Measurements from ENCODE around the gene ABCB11. TPM values are rescaled to one million over a fixed set of nuclear protein-coding genes. Genes with fewer than 3 reads are reported as not detected.

Gene ABCB11
- total RNA-seq, 4 donors from 2014 or later: 0.29 TPM; not detected in 3

GRCh38 chr2:169006665-169007064 lies 24.5 kb downstream of the ABCB11 start:
- H3K27me3 ChIP-seq: no peaks in the 10 kb centered on the region
- H3K9me3 ChIP-seq: no peaks in the 10 kb centered on the region
- TF ChIP-seq POLR2A (IDR thresholded peaks at IDR 0.05) (no peak), CTCF (IDR thresholded peaks at IDR 0.05) (no peak)
- H3K4me1 ChIP-seq: no peaks in the 10 kb centered on the region
- intact Hi-C loops (cut with DNase I; ENCODE audit: low total_unique reads): no loop called here
- DNase-seq: no peak
- no peaks in the 10 kb centered on the region for H3K36me3 ChIP-seq
- no peak overlapping the region for H3K27ac ChIP-seq
- H3K4me3 ChIP-seq: no peak overlapping the region

- Histone ChIP-seq H3K4me3 (no peak overlapping the region), H3K4me1 (no peaks in the 10 kb centered on the region), H3K9me3 (no peaks in the 10 kb centered on the region), H3K27ac (no peak overlapping the region), H3K36me3 (no peaks in the 10 kb centered on the region), H3K27me3 (no peaks in the 10 kb centered on the region)
- DNase-seq: no peak
- no peak for TF ChIP-seq POLR2A (IDR thresholded peaks at IDR 0.05)
- no peak for TF ChIP-seq CTCF (IDR thresholded peaks at IDR 0.05)
- intact Hi-C loops (cut with DNase I; ENCODE audit: low total_unique reads): no loop called here
These were observed 25.1 kb downstream of the ABCB11 start for GRCh38 chr2:169005994-169006393.

DNA sequence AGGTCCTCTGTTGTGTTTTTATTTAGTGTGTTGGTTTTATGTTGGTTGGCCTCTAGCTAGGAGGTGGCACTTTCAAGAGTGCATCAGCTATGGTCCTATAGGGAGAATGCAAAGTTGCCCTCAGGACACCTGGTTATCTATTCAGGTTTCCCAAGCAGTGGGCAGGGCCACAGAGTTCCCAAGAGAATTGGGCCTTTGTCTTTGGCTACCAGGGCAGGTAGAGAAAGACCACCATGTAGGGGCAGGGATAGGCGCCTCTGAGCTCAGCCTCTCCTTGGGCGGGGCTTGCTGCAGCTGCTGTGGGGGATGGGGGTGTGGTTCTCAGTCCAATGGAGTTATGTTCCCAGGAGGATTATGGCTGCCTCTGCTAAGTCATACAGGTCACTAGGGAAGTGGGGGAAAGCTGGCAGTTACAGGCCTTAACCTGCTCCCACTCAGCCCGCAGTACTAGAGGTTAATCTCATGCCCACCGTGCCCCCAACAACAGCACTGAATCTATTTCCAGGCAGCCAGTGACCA lies 26.0 kb downstream of the ABCB11 start:
- Histone ChIP-seq H3K27ac (no peak overlapping the region), H3K27me3 (no peaks in the 10 kb centered on the region), H3K36me3 (no peaks in the 10 kb centered on the region), H3K4me3 (no peak overlapping the region), H3K4me1 (no peaks in the 10 kb centered on the region), H3K9me3 (no peaks in the 10 kb centered on the region)
- DNase-seq: no peak
- intact Hi-C loops (cut with DNase I; ENCODE audit: low total_unique reads): no loop called here
- TF ChIP-seq CTCF (IDR thresholded peaks at IDR 0.05): no peak
- TF ChIP-seq POLR2A (IDR thresholded peaks at IDR 0.05): no peak

GRCh38 chr2:169002161-169002738 lies 28.9 kb downstream of the ABCB11 start:
- intact Hi-C loops (cut with DNase I; ENCODE audit: low total_unique reads): no loop called here
- TF ChIP-seq POLR2A (IDR thresholded peaks at IDR 0.05) (no peak), CTCF (IDR thresholded peaks at IDR 0.05) (no peak)
- no peak for DNase-seq
- Histone ChIP-seq H3K4me1 (no peaks in the 10 kb centered on the region), H3K27me3 (no peaks in the 10 kb centered on the region), H3K36me3 (no peaks in the 10 kb centered on the region), H3K4me3 (no peak overlapping the region), H3K9me3 (no peaks in the 10 kb centered on the region), H3K27ac (no peak overlapping the region)

GRCh38 chr2:169001116-169001815 lies 29.9 kb downstream of the ABCB11 start:
- Histone ChIP-seq H3K27me3 (no peaks in the 10 kb centered on the region), H3K9me3 (no peaks in the 10 kb centered on the region), H3K4me3 (no peak overlapping the region), H3K36me3 (no peaks in the 10 kb centered on the region), H3K4me1 (no peaks in the 10 kb centered on the region), H3K27ac (no peak overlapping the region)
- intact Hi-C loops (cut with DNase I; ENCODE audit: low total_unique reads): no loop called here
- no peak for DNase-seq
- TF ChIP-seq POLR2A (IDR thresholded peaks at IDR 0.05): no peak
- no peak for TF ChIP-seq CTCF (IDR thresholded peaks at IDR 0.05)

Measured in uterus (tissue), 4 donors.